Heart left ventricle (tissue), 16 donors: ENCODE results near the gene SPATA1. TPM values are rescaled to one million over a fixed set of nuclear protein-coding genes. Genes with fewer than 3 reads are reported as not detected.

Experiments used
- ATAC-seq, 4 donors: fragments of 200-7000 bp; cut with Tn5 transposase; one replicate each; pipeline ENCODE4 v1.9.1; 2020 to 2022; ENCODE audit warnings: moderate library complexity in 4 of 4, mild to moderate bottlenecking in 3 of 4, moderate number of reproducible peaks in 1 of 4
- DNase-seq, 5 donors: peaks; one replicate each; pipeline ENCODE4 v3.0.0-alpha.2; 2020
- H3K27ac ChIP-seq, 12 donors: fragments of 200-600 bp; sonication (generic) in 4 of 12; one replicate each; pipeline versions ENCODE4 v1.5.0 to v1.8.0; 2016 to 2022; ENCODE audit warnings: mild to moderate bottlenecking in 2 of 12
- H3K27me3 ChIP-seq, 9 donors: fragments of 200-600 bp; sonication (generic) in 2 of 9; one replicate each; pipeline versions ENCODE4 v1.5.1 to v1.8.0; 2016 to 2022; ENCODE audit warnings: mild to moderate bottlenecking in 3 of 9
- H3K36me3 ChIP-seq, 9 donors: fragments of 200-600 bp; sonication (generic) in 2 of 9; one replicate each; pipeline versions ENCODE4 v1.5.0 to v1.8.0; 2018 to 2022; ENCODE audit warnings: mild to moderate bottlenecking in 2 of 9
- H3K4me1 ChIP-seq, 12 donors: fragments of 200-600 bp; sonication (generic) in 4 of 12; one replicate each; pipeline versions ENCODE4 v1.5.0 to v1.8.0; 2016 to 2022; ENCODE audit warnings: mild to moderate bottlenecking in 3 of 12
- H3K4me3 ChIP-seq, 12 donors: fragments of 200-600 bp; sonication (generic) in 4 of 12; one replicate each; pipeline versions ENCODE4 v1.5.0 to v1.8.0; 2017 to 2022; ENCODE audit warnings: mild to moderate bottlenecking in 9 of 12, moderate library complexity in 4 of 12
- H3K9me3 ChIP-seq, 12 donors: fragments of 200-600 bp; sonication (generic) in 4 of 12; one replicate each; pipeline versions ENCODE4 v1.5.0 to v1.8.0; 2016 to 2022; ENCODE audit warnings: mild to moderate bottlenecking in 1 of 12
- POLR2A ChIP-seq, 2 donors: fragments of 450-650 bp; IDR thresholded peaks; one replicate each; pipeline ENCODE4 v1.6.1; 2017; ENCODE audit warnings: antibody characterized with exemption in 2 of 2, mild to moderate bottlenecking in 2 of 2, moderate library complexity in 2 of 2
- WGBS, 4 donors: extraction: QIAGEN DNeasy Blood & Tissue Kit in 2 of 4; methylation state at CpG; one replicate each; pipeline versions ENCODE4 v1.1.5 to v1.1.7; 2013 to 2018; 5-methylcytosine and 5-hydroxymethylcytosine counted together
- intact Hi-C, 10 donors: fragments of 100-400 bp; cut with DNase I; formaldehyde crosslinking; loops; one replicate each; pipeline versions ENCODE4 v1.11.1 to v1.14.2; 2022
- polyA plus RNA-seq, 2 donors: library from polyadenylated mRNA; stranded (reverse); fragments of 200-250 nt; gene quantifications; one replicate each; pipeline ENCODE4 v1.2.3, GENCODE V29; 2013
- total RNA-seq, 9 donors: library from RNA; depleted of rRNA in 2 of 9; stranded (reverse); fragments of >200 nt in 2 of 9; fragmentation: NEBNext Ultra II Directional in 3 of 9; extraction: Animal tissue kit (Norgen Biotek cat#: 25700) in 3 of 9; gene quantifications; one replicate each; pipeline versions ENCODE4 v1.1.0 to v1.2.4, GENCODE V29; 2016 to 2023
- TF ChIP-seq, protein P1 (sequence below), 12 donors: fragments of 200-600 bp; sonication (generic) in 4 of 12; IDR thresholded peaks; one replicate each; pipeline versions ENCODE4 v1.5.0 to v1.8.0; 2018 to 2022; ENCODE audit warnings: antibody characterized with exemption in 12 of 12, mild to moderate bottlenecking in 5 of 12
- donor health status: ischemic (EF 13 %, LVEDD 7.1; RV severe dilation, severe dysfunction).
- donor health status: healthy with polysubstance abuse.
- donor health status: DM: no; HTN: yes; CAD: no.
- donor health status: DM: no; HTN: no; CAD: no.
- donor health status: ischemic (EF 25% LVEDD 6.9; RV normal size, moderate dysfunction).
- donor health status: ischemic (EF 25% LVEDD 5.7; RV mildly dilated, moderate dysfunction).
- donor health status: healthy.
- donor health status: DM: yes; HTN: yes; CAD: no.
- donor health status: ischemic (EF 35%, LVEDD 5.7; RV mildly dilated, moderate dysfunction).
- donor health status: nonischemic (EF 11% LVEDD 7.7; RV severe dilation, severe dysfunction).
- donor health status: DM: yes; HTN: yes; CAD: no.
- donor health status: PGD.
- donor health status: ischemic (EF 29% LVEDD 5.4; RV normal size, mild dysfunction).
- donor health status: nonischemic (EF 23%, LVEDD 6.1; RV moderate dilation, normal function).

SPATA1 gene
- total and polyA plus RNA-seq, 11 donors, result 0.19 to 2.0 (median 1.2) TPM; not detected in 2

DNA sequence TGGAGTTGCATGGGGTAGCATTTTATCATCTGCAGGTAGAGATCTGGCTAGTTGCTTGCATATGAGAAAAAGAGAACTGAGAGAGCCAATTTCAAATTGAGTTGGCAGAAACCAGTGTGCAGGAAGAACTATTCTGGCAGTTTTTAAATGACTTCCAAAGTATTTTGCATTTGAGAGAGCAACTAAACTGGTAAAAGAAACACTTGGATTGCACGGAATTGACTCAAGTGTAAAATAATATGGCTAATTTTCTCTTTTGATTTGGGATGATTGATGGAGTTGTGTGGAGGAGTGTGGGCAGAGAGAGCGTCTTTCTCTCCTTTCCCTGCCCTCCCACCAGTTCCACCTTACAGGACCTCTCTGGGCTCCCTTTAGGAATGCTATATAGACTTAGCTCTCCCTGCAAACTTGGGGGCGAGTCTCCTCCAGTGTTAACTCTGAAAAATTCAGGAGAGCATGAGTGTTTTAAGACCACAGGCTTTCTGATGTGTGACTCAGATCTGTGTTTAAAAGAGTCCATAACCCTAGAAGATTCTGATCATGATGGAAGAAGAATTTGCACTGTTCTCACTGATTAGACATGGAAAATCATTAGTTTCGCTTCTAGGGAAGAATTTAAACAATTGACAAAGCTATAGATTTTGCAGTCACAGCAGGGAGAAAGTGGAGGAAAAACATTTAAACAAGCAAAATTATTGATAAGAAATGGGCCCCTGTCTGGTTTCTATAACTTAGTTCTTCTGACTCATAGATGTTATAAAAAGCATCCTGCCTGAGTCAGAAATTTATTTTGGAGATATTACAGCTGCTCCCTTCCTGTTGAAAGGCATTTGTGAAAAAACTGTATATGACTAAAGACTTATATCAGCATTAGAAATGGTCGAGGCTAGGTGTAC lies 92.9 kb downstream of the SPATA1 start:
- peak in 1 of 4 donors; percentile 74 for ATAC-seq
- Histone ChIP-seq H3K9me3 (peaks cover 0 to 4% (median 0%) of the 10 kb centered on the region in 12 donors), H3K4me3 (no peak overlapping the region), H3K4me1 (peaks cover 0 to 30% (median 12%) of the 10 kb centered on the region in 12 donors), H3K36me3 (no peaks in the 10 kb centered on the region), H3K27ac (peak overlapping the region in 5 of 12 donors; percentile 6 to 54 (median 41)), H3K27me3 (no peaks in the 10 kb centered on the region)
- intact Hi-C loops, result no loop called here
- 48 to 67% (median 56%) methylated on average over 5 of the region's 5 CpGs for WGBS, 4 donors
- no peak for TF ChIP-seq POLR2A (IDR thresholded peaks at IDR 0.05)
- TF ChIP-seq, protein P1, sequence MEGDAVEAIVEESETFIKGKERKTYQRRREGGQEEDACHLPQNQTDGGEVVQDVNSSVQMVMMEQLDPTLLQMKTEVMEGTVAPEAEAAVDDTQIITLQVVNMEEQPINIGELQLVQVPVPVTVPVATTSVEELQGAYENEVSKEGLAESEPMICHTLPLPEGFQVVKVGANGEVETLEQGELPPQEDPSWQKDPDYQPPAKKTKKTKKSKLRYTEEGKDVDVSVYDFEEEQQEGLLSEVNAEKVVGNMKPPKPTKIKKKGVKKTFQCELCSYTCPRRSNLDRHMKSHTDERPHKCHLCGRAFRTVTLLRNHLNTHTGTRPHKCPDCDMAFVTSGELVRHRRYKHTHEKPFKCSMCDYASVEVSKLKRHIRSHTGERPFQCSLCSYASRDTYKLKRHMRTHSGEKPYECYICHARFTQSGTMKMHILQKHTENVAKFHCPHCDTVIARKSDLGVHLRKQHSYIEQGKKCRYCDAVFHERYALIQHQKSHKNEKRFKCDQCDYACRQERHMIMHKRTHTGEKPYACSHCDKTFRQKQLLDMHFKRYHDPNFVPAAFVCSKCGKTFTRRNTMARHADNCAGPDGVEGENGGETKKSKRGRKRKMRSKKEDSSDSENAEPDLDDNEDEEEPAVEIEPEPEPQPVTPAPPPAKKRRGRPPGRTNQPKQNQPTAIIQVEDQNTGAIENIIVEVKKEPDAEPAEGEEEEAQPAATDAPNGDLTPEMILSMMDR (IDR thresholded peaks at IDR 0.05), result no peak
- no peak for DNase-seq

DNA sequence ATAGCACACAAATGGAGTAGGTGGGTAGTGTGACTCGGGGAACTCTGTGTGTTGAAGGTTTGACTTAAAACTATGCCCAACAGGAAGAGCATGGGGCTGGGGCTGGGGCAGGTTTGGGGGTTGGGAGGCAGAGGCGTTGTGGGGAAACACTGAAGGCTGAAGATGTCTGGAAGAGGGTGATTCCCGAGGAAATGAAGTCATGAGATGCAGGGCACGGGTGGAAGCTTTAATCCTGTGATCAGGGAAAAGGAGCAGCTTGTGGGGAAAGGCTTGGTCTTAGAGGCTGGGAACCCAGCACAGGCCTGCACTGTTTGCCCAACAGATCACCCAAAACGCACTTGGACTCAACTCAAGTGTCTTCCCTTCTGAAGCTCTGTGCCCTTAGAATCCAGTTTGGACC lies 94.6 kb downstream of the SPATA1 start:
- Histone ChIP-seq H3K9me3 (peaks cover 0 to 12% (median 0%) of the 10 kb centered on the region in 12 donors), H3K36me3 (no peaks in the 10 kb centered on the region), H3K27ac (no peak overlapping the region), H3K4me1 (peaks cover 0 to 37% (median 16%) of the 10 kb centered on the region in 12 donors), H3K4me3 (no peak overlapping the region), H3K27me3 (no peaks in the 10 kb centered on the region)
- DNase-seq (no peak), ATAC-seq (no peak)
- intact Hi-C loops, result loop anchor here in 8 of 10 donors (5.0 to 10.0 kb wide), 10 partner anchors 126 to 696 kb away; partner anchors contain the start of genes PRKACB (in 4 of the 8) and RPF1 (in 1 of the 8)
- TF ChIP-seq, protein P1 (IDR thresholded peaks at IDR 0.05), result no peak
- no peak for TF ChIP-seq POLR2A (IDR thresholded peaks at IDR 0.05)
- WGBS, 4 donors, result 78 to 84% (median 81%) methylated on average over 5 of the region's 5 CpGs

DNA sequence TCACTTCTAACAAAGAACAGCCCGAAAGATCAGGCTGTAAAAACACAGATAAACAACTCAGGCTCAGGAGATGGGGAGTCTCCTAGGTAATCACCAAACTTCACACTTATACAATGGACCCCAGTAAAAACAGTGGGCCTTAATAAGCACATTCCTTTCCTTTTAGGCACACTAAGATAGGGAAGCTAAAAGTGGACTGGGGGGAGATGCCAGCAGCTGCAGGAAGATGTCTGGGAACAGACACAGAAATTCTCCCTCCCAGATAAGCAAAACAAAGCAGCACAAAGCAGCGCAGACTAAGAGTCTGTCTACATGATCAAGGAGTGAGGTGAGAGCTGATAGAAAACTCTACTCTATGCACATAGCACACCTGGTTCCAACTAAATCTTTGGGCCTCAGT lies 97.0 kb downstream of the SPATA1 start:
- Histone ChIP-seq H3K4me3 (peak overlapping the region in 7 of 12 donors; percentile 18 to 57 (median 41)), H3K4me1 (peaks cover 0 to 37% (median 16%) of the 10 kb centered on the region in 12 donors), H3K27ac (peak overlapping the region in 11 of 12 donors; percentile 12 to 78 (median 66)), H3K9me3 (peaks cover 0 to 17% (median 0%) of the 10 kb centered on the region in 12 donors), H3K27me3 (no peaks in the 10 kb centered on the region), H3K36me3 (no peaks in the 10 kb centered on the region)
- TF ChIP-seq POLR2A (IDR thresholded peaks at IDR 0.05), result no peak
- TF ChIP-seq, protein P1 (IDR thresholded peaks at IDR 0.05), result no peak
- WGBS, 4 donors, result 22 to 42% (median 34%) methylated on average over 2 of the region's 2 CpGs
- peak in 1 of 5 donors; percentile 26 for DNase-seq
- peak; percentile 29 to 56 (median 40) for ATAC-seq
- intact Hi-C loops, result loop anchor here in 8 of 10 donors (5.0 to 10.0 kb wide), 10 partner anchors 128 to 698 kb away; partner anchors contain the start of genes PRKACB (in 4 of the 8) and RPF1 (in 1 of the 8)
